ENCODE results near the gene SCN8A.
"Not testable (repeated sequence)": the region's sequence is repeated elsewhere in the genome, so short reads cannot be mapped to it uniquely, and the experiment has no call there.

Gene SCN8A

DNA sequence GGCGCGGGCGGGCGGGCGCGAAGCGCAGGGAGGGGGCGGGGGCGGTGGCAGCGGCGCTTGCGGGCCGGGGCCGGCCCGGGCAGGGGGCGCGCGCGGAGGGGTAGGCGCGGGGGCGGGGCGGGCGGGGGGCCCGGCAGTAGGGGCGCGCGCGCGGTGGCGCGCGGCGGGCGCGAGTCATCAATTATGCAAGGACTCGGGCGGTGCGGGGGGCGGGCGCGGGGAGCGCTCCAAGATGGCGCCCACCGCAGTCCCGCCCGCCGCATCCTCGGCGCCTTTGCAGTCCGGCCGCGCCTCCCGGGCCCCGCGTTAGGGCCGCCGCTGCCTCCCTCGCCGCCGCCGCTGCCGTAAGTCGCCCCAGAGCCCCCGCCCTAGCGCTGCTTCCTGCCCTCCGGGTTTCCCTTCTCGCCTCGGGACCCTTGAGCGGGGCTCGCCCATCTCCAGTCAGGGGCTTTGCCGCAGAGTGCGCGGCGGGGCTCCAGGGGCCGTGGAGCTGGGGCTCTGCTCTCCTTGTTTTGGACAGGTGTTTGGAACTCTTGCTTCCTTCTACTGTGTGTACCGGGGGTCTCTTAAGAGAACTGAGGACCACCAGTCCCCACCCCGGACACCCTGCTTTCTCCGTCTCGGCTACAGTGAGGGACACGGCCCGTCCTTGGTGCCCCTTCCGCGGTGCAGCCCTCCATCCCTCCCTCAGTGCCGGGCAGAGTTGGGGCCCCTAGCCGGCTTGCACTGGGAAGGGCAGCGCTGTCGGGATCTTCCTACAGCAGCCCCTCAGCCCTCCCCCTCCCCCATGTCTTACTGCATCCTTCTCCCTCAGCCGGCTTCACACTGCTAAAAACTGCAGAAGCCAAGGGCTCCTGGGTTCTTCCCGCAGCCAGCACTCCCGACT, at the start of gene SCN8A:
Gene SCN8A (plus strand): TSS at position 218 of the 886 bp plus-strand sequence. CDS start 71,585 bp downstream, outside the sequence.
- DNase-seq (ENCODE audit: low spot score) = peak; percentile 67
- in situ Hi-C loops (cut with MboI; ENCODE audit: low sequenced_read_pairs, unreplicated experiment) = no loop called here
- TF ChIP-seq, protein P1, sequence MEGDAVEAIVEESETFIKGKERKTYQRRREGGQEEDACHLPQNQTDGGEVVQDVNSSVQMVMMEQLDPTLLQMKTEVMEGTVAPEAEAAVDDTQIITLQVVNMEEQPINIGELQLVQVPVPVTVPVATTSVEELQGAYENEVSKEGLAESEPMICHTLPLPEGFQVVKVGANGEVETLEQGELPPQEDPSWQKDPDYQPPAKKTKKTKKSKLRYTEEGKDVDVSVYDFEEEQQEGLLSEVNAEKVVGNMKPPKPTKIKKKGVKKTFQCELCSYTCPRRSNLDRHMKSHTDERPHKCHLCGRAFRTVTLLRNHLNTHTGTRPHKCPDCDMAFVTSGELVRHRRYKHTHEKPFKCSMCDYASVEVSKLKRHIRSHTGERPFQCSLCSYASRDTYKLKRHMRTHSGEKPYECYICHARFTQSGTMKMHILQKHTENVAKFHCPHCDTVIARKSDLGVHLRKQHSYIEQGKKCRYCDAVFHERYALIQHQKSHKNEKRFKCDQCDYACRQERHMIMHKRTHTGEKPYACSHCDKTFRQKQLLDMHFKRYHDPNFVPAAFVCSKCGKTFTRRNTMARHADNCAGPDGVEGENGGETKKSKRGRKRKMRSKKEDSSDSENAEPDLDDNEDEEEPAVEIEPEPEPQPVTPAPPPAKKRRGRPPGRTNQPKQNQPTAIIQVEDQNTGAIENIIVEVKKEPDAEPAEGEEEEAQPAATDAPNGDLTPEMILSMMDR (IDR thresholded peaks at IDR 0.05; ENCODE audit: borderline replicate concordance, control extremely low read depth, extremely low read depth, insufficient read depth, missing control alignments) = no peak

DNA sequence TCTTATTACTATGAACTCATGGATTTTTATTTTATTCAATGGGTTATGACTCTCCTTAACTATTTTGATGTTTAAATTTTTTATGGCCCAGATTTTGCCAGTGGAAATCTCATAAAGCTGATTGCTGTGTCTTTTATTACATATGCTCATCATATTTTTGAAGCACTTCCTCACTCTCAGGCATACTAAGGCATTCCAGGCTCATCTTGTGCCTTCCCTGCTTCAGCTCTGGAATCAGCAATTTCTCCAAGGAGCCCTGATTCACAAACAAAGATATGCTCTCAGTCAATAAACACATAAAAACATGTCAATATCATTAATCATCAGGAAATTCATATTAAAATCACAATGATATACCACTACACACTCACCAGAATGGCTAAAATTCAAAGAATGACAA, 44.9 kb upstream of the SCN8A start:
- TF ChIP-seq, protein P1 (IDR thresholded peaks at IDR 0.05; ENCODE audit: borderline replicate concordance, control extremely low read depth, extremely low read depth, insufficient read depth, missing control alignments) = no peak
- in situ Hi-C loops (cut with MboI; ENCODE audit: low sequenced_read_pairs, unreplicated experiment) = no loop called here
- DNase-seq (ENCODE audit: low spot score) = no peak

DNA sequence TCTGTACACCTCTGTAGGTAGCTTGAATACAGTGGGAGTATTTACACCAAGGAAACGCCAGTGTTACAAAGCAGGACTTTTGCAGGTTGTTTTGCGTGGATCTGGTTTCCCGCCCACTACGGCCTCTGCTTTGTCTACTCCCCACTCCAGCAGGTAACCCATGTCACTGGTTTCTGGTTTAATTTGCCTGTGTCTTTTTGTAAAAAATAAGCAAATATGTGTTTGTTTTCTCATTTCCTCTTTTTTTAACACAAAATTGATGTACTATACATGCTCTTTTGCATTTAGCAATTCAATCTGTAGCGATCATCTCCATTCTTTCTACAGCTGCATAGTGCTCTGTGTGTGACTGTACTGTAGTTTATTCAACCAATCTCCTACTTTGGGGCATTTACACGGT, 43.4 kb upstream of the SCN8A start:
- DNase-seq (ENCODE audit: low spot score) = no peak
- TF ChIP-seq, protein P1 (IDR thresholded peaks at IDR 0.05; ENCODE audit: borderline replicate concordance, control extremely low read depth, extremely low read depth, insufficient read depth, missing control alignments) = no peak
- in situ Hi-C loops (cut with MboI; ENCODE audit: low sequenced_read_pairs, unreplicated experiment) = no loop called here

DNA sequence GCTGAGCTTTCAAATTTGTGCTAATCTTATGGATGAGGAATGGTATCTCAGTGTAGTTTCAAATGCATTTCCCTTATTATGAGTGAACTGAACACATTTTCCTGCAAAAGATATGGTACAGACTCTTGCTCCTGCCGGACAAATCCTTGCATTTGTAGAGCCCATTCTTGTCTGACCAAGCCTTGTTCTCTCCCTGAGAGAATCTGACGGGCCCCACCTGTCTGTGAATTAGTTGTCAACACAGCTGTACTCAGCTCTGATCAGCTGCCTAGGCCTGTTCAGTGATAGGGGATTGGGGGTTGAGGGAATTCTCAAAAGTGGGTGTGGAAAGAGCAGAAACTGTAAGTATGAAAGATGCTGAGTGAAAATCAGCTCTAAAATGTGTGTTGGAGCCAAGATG, 42.8 kb upstream of the SCN8A start:
- DNase-seq (ENCODE audit: low spot score) = no peak
- TF ChIP-seq, protein P1 (IDR thresholded peaks at IDR 0.05; ENCODE audit: borderline replicate concordance, control extremely low read depth, extremely low read depth, insufficient read depth, missing control alignments) = no peak
- in situ Hi-C loops (cut with MboI; ENCODE audit: low sequenced_read_pairs, unreplicated experiment) = no loop called here

DNA sequence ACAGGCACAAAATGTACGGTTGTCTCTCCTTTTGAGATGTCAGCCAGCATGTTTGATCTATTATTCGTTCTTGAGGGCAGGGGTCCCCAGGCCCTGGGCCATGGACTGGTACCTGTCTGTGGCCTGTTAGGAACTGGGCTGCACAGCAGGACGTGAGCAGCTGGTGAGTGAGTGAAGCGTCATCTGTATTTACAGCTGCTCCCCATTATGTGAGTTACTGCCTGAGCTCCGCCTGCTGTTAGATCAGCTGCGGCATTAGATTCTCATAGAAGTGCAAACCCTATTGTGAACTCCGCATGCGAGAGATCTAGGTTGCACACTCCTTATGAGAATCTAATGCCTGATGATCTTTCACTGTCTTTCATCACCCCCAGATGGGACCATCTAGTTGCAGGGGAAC, 41.4 kb upstream of the SCN8A start:
- in situ Hi-C loops (cut with MboI; ENCODE audit: low sequenced_read_pairs, unreplicated experiment) = no loop called here
- no peak for DNase-seq (ENCODE audit: low spot score)
- TF ChIP-seq, protein P1 (IDR thresholded peaks at IDR 0.05; ENCODE audit: borderline replicate concordance, control extremely low read depth, extremely low read depth, insufficient read depth, missing control alignments) = no peak

DNA sequence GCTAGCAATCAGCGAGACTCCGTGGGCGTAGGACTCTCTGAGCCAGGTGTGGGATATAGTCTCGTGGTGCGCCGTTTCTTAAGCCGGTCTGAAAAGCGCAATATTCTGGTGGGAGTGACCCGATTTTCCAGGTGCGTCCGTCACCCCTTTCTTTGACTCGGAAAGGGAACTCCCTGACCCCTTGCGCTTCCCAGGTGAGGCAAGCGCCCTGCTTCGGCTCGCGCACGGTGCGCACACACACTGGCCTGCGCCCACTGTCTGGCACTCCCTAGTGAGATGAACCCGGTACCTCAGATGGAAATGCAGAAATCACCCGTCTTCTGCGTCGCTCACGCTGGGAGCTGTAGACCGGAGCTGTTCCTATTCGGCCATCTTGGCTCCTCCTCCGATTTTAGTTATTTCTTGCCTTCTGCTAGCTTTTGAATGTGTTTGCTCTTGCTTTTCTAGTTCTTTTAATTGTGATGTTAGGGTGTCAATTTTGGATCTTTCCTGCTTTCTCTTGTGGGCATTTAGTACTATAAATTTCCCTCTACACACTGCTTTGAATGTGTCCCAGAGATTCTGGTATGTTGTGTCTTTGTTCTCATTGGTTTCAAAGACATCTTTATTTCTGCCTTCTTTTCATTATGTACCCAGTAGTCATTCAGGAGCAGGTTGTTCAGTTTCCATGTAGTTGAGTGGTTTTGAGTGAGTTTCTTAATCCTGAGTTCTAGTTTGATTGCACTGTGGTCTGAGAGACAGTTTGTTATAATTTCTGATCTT, 22.6 kb upstream of the SCN8A start:
- in situ Hi-C loops (cut with MboI; ENCODE audit: low sequenced_read_pairs, unreplicated experiment); DNase-seq (ENCODE audit: low spot score): not testable (repeated sequence)

Measured in GM13976 (cell line).